GM21367 (cell line): ENCODE results near the gene TCF7L2.

Experiments
- ATAC-seq: cut with Tn5 transposase; IDR thresholded peaks from one replicate; pipeline ENCODE4 v1.9.1; 2021; ENCODE audit not compliant: unreplicated experiment

The TCF7L2 gene

GRCh38 chr10:112991888-112992491 is 41.9 kb downstream of the TCF7L2 start:
- no peak for ATAC-seq

- ATAC-seq = no peak
These were observed 46.4 kb downstream of the TCF7L2 start for GRCh38 chr10:112996462-112996861.

GRCh38 chr10:112999102-112999501 is 49.1 kb downstream of the TCF7L2 start:
- no peak for ATAC-seq

- no peak for ATAC-seq
These were observed 50.4 kb downstream of the TCF7L2 start for GRCh38 chr10:113000442-113000841.

- ATAC-seq = no peak
These were observed 51.0 kb downstream of the TCF7L2 start for GRCh38 chr10:113000876-113001598.

GRCh38 chr10:113001599-113002448 is 51.8 kb downstream of the TCF7L2 start:
- ATAC-seq = no peak

GRCh38 chr10:113002449-113002777 is 52.4 kb downstream of the TCF7L2 start:
- no peak for ATAC-seq

- no peak for ATAC-seq
These were observed 53.0 kb downstream of the TCF7L2 start for GRCh38 chr10:113003052-113003451.

GRCh38 chr10:113004069-113004618 is 54.1 kb downstream of the TCF7L2 start:
- ATAC-seq = no peak

- ATAC-seq = no peak
These were observed 55.3 kb downstream of the TCF7L2 start for GRCh38 chr10:113005380-113005779.

GRCh38 chr10:113006656-113007342 is 56.8 kb downstream of the TCF7L2 start:
- ATAC-seq = no peak

GRCh38 chr10:113007343-113007771 is 57.3 kb downstream of the TCF7L2 start:
- ATAC-seq = no peak

- ATAC-seq = no peak
These were observed 57.8 kb downstream of the TCF7L2 start for GRCh38 chr10:113007821-113008220.

- no peak for ATAC-seq
These were observed 61.7 kb downstream of the TCF7L2 start for GRCh38 chr10:113011592-113012374.

GRCh38 chr10:113015201-113015600 is 65.2 kb downstream of the TCF7L2 start:
- ATAC-seq = no peak

- ATAC-seq = no peak
These were observed 67.3 kb downstream of the TCF7L2 start for GRCh38 chr10:113017376-113017775.

GRCh38 chr10:113018034-113018433 is 68.0 kb downstream of the TCF7L2 start:
- ATAC-seq = no peak

- ATAC-seq = no peak
These were observed 69.0 kb downstream of the TCF7L2 start for GRCh38 chr10:113019096-113019495.

- ATAC-seq = no peak
These were observed 69.8 kb downstream of the TCF7L2 start for GRCh38 chr10:113019692-113020474.

GRCh38 chr10:113020475-113020753 is 70.4 kb downstream of the TCF7L2 start:
- ATAC-seq = no peak
